A549 (cell line): Measurements from ENCODE around the gene CD2.

Experiments used
- CTCF ChIP-seq: fragments of >200 bp; sonication (Bioruptor Twin); formaldehyde crosslinking; IDR thresholded peaks from 3 replicates; pipeline ENCODE4 v1.5.1; 2016
- EHMT2 ChIP-seq: fragments of 200-600 bp; sonication (generic); IDR thresholded peaks from 2 replicates; pipeline ENCODE4 v1.6.1; 2016; ENCODE audit warnings: antibody characterized with exemption, low read depth, mild to moderate bottlenecking, moderate library complexity
- KDM5A ChIP-seq: fragments of 200-600 bp; sonication (generic); IDR thresholded peaks from 2 replicates; pipeline ENCODE4 v1.6.1; 2016; ENCODE audit warnings: antibody characterized with exemption, mild to moderate bottlenecking
- MAX ChIP-seq: IDR thresholded peaks from 2 replicates; pipeline ENCODE4 v1.6.1; 2012
- RAD21 ChIP-seq, 2 experiments: fragments of >200 bp in 1 of 2; sonication (Bioruptor Twin) in 1 of 2; formaldehyde crosslinking in 1 of 2; IDR thresholded peaks in 1 of 2; conservative IDR thresholded peaks in 1 of 2; 2 replicates in 1 of 2; 3 replicates in 1 of 2; pipeline ENCODE4 v1.6.1; 2012 to 2018; ENCODE audit warnings: inconsistent platforms in 1 of 2

GRCh38 chr1:116811321-116811720 lies 57.1 kb downstream of the CD2 start:
- TF ChIP-seq MAX (no peak), CTCF (no peak), RAD21 (conservative IDR thresholded peaks at IDR 0.05 in 1 of 2, IDR thresholded peaks at IDR 0.05 in 1 of 2) (no peak), KDM5A (no peak), EHMT2 (no peak)
